ENCODE results near the gene OXT.

DNA sequence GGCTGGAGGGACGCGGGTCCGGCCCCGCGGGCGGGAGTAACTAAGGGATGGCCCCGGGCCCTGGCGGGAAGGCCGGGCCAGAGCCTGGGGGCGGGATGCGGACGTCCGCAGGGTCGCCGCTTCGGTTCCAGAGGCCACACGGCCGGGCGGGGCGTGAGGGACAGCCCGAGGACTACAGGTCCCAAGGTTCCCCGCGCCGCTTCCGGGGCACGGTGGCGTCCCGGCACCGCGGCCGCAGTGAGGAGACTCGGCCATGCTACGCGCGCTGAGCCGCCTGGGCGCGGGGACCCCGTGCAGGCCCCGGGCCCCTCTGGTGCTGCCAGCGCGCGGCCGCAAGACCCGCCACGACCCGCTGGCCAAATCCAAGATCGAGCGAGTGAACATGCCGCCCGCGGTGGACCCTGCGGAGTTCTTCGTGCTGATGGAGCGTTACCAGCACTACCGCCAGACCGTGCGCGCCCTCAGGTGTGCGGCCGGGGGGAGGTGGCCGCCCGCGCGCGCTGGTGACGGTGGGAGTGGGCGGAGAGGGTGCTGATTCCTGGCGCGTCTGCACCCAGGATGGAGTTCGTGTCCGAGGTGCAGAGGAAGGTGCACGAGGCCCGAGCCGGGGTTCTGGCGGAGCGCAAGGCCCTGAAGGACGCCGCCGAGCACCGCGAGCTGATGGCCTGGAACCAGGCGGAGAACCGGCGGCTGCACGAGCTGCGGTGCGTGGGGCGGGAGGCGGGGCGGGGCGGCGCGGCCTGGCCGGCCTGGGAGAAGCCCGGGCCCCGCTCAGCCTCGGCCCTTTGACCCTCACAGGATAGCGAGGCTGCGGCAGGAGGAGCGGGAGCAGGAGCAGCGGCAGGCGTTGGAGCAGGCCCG is 25.4 kb upstream of the OXT start, which contains the start of gene MRPS26:
- TF ChIP-seq, protein P1, sequence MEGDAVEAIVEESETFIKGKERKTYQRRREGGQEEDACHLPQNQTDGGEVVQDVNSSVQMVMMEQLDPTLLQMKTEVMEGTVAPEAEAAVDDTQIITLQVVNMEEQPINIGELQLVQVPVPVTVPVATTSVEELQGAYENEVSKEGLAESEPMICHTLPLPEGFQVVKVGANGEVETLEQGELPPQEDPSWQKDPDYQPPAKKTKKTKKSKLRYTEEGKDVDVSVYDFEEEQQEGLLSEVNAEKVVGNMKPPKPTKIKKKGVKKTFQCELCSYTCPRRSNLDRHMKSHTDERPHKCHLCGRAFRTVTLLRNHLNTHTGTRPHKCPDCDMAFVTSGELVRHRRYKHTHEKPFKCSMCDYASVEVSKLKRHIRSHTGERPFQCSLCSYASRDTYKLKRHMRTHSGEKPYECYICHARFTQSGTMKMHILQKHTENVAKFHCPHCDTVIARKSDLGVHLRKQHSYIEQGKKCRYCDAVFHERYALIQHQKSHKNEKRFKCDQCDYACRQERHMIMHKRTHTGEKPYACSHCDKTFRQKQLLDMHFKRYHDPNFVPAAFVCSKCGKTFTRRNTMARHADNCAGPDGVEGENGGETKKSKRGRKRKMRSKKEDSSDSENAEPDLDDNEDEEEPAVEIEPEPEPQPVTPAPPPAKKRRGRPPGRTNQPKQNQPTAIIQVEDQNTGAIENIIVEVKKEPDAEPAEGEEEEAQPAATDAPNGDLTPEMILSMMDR (conservative IDR thresholded peaks at IDR 0.05; ENCODE audit: low read length): no peak
- no peak for TF ChIP-seq EZH2phosphoT487 (IDR thresholded peaks at IDR 0.05; ENCODE audit: borderline replicate concordance, low read depth, low read length)
